NCI-H510A treated with DMSO at 0.1 percent for 48 hours (cell line): ENCODE results near the gene C14orf180.

Source experiments
- DNase-seq: peaks from one replicate; lab custom pipeline; 2025; lab: John Stamatoyannopoulos, UW

C14orf180 gene

GRCh38 chr14:104594310-104595046 is 14.9 kb downstream of the C14orf180 start:
- DNase-seq: no peak

GRCh38 chr14:104595116-104595675 is 15.6 kb downstream of the C14orf180 start:
- DNase-seq: no peak

GRCh38 chr14:104595911-104596450 is 16.4 kb downstream of the C14orf180 start:
- DNase-seq: no peak

GRCh38 chr14:104596451-104596918 is 16.9 kb downstream of the C14orf180 start:
- no peak for DNase-seq

- no peak for DNase-seq
These were observed 17.4 kb downstream of the C14orf180 start for GRCh38 chr14:104596927-104597351.

GRCh38 chr14:104597576-104597975 is 18.0 kb downstream of the C14orf180 start:
- DNase-seq: no peak

GRCh38 chr14:104598039-104598909 is 18.7 kb downstream of the C14orf180 start:
- DNase-seq: no peak

- DNase-seq: no peak
These were observed 19.3 kb downstream of the C14orf180 start for GRCh38 chr14:104598910-104599273.

GRCh38 chr14:104599446-104599845 is 19.9 kb downstream of the C14orf180 start:
- no peak for DNase-seq

GRCh38 chr14:104600141-104600643 is 20.6 kb downstream of the C14orf180 start:
- DNase-seq: no peak

GRCh38 chr14:104600805-104601204 is 21.2 kb downstream of the C14orf180 start:
- no peak for DNase-seq

GRCh38 chr14:104601786-104602185 is 22.2 kb downstream of the C14orf180 start:
- DNase-seq: no peak

GRCh38 chr14:104602315-104602932 is 22.9 kb downstream of the C14orf180 start:
- no peak for DNase-seq

GRCh38 chr14:104602933-104603325 is 23.4 kb downstream of the C14orf180 start:
- DNase-seq: no peak

- DNase-seq: peak; percentile 47
These were observed 24.3 kb downstream of the C14orf180 start for GRCh38 chr14:104603711-104604401.

- peak; percentile 69 for DNase-seq
These were observed 25.2 kb downstream of the C14orf180 start, which contains the start of gene TMEM179 for GRCh38 chr14:104604458-104605449. Gene TMEM179 (minus strand): TSS chr14:104604772. CDS start chr14:104604741, 31 bp downstream.

GRCh38 chr14:104609666-104610065 is 30.1 kb downstream of the C14orf180 start:
- DNase-seq: no peak

GRCh38 chr14:104610749-104611310 is 31.3 kb downstream of the C14orf180 start:
- no peak for DNase-seq

- no peak for DNase-seq
These were observed 32.3 kb downstream of the C14orf180 start for GRCh38 chr14:104611881-104612280.
